ENCODE results near the gene AKAP6. TPM values are rescaled to one million over a fixed set of nuclear protein-coding genes. Genes with fewer than 3 reads are reported as not detected.
A peak's percentile ranks its signal among the peaks of the same experiment; 100 is the strongest.

The AKAP6 gene
- total RNA-seq, 1 donor from 2014 or later = 3.6 TPM

- H3K4me3 Mint-ChIP-seq (ENCODE audit: unreplicated experiment) = no peak overlapping the region
- H3K27me3 Mint-ChIP-seq (ENCODE audit: low read depth) = no peaks in the 10 kb centered on the region
- TF ChIP-seq CTCF (IDR thresholded peaks at IDR 0.05) = no peak
- peaks cover 44% of the 10 kb centered on the region for H3K4me1 Mint-ChIP-seq (ENCODE audit: low read depth)
- peak overlapping the region; percentile 41 for H3K27ac Mint-ChIP-seq (ENCODE audit: unreplicated experiment)
- H3K36me3 Mint-ChIP-seq (ENCODE audit: low read depth) = no peaks in the 10 kb centered on the region
- DNase-seq (ENCODE audit: low spot score) = no peak
- peaks cover 4% of the 10 kb centered on the region for H3K9me3 Mint-ChIP-seq (ENCODE audit: low read depth)
These were observed 17.6 kb upstream of the AKAP6 start for GRCh38 chr14:32311294-32312009.

DNA sequence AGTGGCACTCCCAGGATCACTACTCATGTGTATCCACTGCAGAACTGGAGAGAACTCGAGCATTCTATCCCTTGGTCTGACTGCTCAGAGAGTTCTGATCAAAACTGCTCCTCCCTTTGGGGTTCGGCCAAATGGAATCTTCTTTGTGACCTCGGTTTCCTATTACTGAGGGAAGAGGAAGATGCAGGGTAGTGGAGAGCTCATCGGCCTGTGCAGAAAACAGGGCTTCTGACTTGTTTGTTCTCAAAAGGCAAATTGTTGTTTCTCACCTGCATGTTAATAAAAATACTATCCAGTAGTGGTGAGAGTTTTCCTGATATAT lies 17.1 kb upstream of the AKAP6 start:
- Mint-ChIP-seq H3K36me3 (ENCODE audit: low read depth) (no peaks in the 10 kb centered on the region), H3K9me3 (ENCODE audit: low read depth) (peaks cover 4% of the 10 kb centered on the region), H3K27me3 (ENCODE audit: low read depth) (no peaks in the 10 kb centered on the region), H3K4me1 (ENCODE audit: low read depth) (peaks cover 40% of the 10 kb centered on the region), H3K27ac (ENCODE audit: unreplicated experiment) (peak overlapping the region; percentile 41), H3K4me3 (ENCODE audit: unreplicated experiment) (no peak overlapping the region)
- no peak for TF ChIP-seq CTCF (IDR thresholded peaks at IDR 0.05)
- DNase-seq (ENCODE audit: low spot score) = no peak

DNA sequence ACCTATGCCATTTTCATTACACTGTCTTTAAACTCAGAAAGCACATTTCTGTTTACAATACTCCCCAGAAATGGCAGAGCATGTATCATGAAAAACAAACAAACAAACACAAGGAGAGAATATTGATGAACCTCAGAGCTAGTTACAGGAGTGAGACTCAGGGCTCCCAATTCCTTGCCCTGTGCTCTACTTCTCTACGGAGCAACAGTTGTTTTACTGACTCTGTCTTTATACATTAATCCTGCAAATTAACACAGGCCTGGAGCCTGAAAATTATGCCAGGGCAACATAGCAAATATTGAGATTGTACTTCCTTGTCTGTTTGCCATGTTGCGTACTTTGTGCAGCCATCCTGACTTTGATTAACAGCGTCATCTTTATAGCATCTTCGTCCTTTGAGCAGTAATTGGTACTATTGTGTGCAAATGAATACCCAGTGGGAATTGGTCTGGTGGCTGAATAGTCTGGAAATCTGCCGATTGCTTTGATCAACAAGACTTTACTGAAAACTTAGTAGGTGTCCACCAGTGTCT lies 15.2 kb upstream of the AKAP6 start:
- peaks cover 22% of the 10 kb centered on the region for H3K4me1 Mint-ChIP-seq (ENCODE audit: low read depth)
- H3K27me3 Mint-ChIP-seq (ENCODE audit: low read depth) = no peaks in the 10 kb centered on the region
- no peak overlapping the region for H3K4me3 Mint-ChIP-seq (ENCODE audit: unreplicated experiment)
- DNase-seq (ENCODE audit: low spot score) = no peak
- peaks cover 1% of the 10 kb centered on the region for H3K9me3 Mint-ChIP-seq (ENCODE audit: low read depth)
- TF ChIP-seq CTCF (IDR thresholded peaks at IDR 0.05) = no peak
- no peaks in the 10 kb centered on the region for H3K36me3 Mint-ChIP-seq (ENCODE audit: low read depth)
- no peak overlapping the region for H3K27ac Mint-ChIP-seq (ENCODE audit: unreplicated experiment)

- Mint-ChIP-seq H3K4me1 (ENCODE audit: low read depth) (peaks cover 4% of the 10 kb centered on the region), H3K36me3 (ENCODE audit: low read depth) (no peaks in the 10 kb centered on the region), H3K9me3 (ENCODE audit: low read depth) (no peaks in the 10 kb centered on the region), H3K27ac (ENCODE audit: unreplicated experiment) (no peak overlapping the region), H3K4me3 (ENCODE audit: unreplicated experiment) (no peak overlapping the region), H3K27me3 (ENCODE audit: low read depth) (no peaks in the 10 kb centered on the region)
- TF ChIP-seq CTCF (IDR thresholded peaks at IDR 0.05) = no peak
- DNase-seq (ENCODE audit: low spot score) = no peak
These were observed 10.9 kb upstream of the AKAP6 start for GRCh38 chr14:32318087-32318795.

- Mint-ChIP-seq H3K4me3 (ENCODE audit: unreplicated experiment) (no peak overlapping the region), H3K4me1 (ENCODE audit: low read depth) (peaks cover 9% of the 10 kb centered on the region), H3K9me3 (ENCODE audit: low read depth) (no peaks in the 10 kb centered on the region), H3K36me3 (ENCODE audit: low read depth) (no peaks in the 10 kb centered on the region), H3K27me3 (ENCODE audit: low read depth) (no peaks in the 10 kb centered on the region), H3K27ac (ENCODE audit: unreplicated experiment) (no peak overlapping the region)
- no peak for DNase-seq (ENCODE audit: low spot score)
- no peak for TF ChIP-seq CTCF (IDR thresholded peaks at IDR 0.05)
These were observed 9.6 kb upstream of the AKAP6 start for GRCh38 chr14:32319368-32320049.

All from chondrocyte (in vitro differentiated cells).